SK-N-MC (cell line): ENCODE measurements around the gene DYNLT5.
"Not testable (repeated sequence)": the region's sequence is repeated elsewhere in the genome, so short reads cannot be mapped to it uniquely, and the experiment has no call there.

Source experiments
- DNase-seq: peaks from one replicate; pipeline ENCODE4 v3.0.0-alpha.2; 2011; ENCODE audit warnings: low read depth, low spot score
- H3K27ac ChIP-seq: fragments of 200-600 bp; sonication (generic); 2 replicates; pipeline ENCODE4 v1.5.1; 2016; ENCODE audit warnings: mixed run types
- H3K36me3 ChIP-seq: fragments of 200-600 bp; sonication (generic); 2 replicates; pipeline ENCODE4 v1.6.1; 2017; ENCODE audit warnings: antibody characterized with exemption, low read length, mixed read lengths; ENCODE audit not compliant: insufficient read depth
- H3K4me3 ChIP-seq: fragments of 200-600 bp; sonication (generic); 2 replicates; pipeline ENCODE4 v1.5.1; 2016
- H3K9ac ChIP-seq: fragments of 200-600 bp; sonication (generic); 2 replicates; pipeline ENCODE4 v1.8.0; 2017; ENCODE audit warnings: mixed run types, mixed read lengths; ENCODE audit not compliant: insufficient read length
- H3K9me3 ChIP-seq: fragments of 200-600 bp; sonication (generic); 2 replicates; pipeline ENCODE4 v1.6.1; 2017; ENCODE audit warnings: low read depth, mild to moderate bottlenecking, antibody characterized with exemption, low read length, moderate library complexity, mixed read lengths
- EZH2 ChIP-seq: fragments of 200-600 bp; sonication (generic); IDR thresholded peaks from one replicate; pipeline ENCODE4 v1.6.1; 2017; ENCODE audit warnings: antibody characterized with exemption
- FOXP2 ChIP-seq: optimal IDR thresholded peaks from 2 replicates; pipeline ENCODE3; 2011; ENCODE audit warnings: mild to moderate bottlenecking, moderate library complexity; ENCODE audit not compliant: insufficient read depth; ENCODE audit errors: extremely low read length, control extremely low read depth
- POLR2AphosphoS5 ChIP-seq: IDR thresholded peaks from 2 replicates; pipeline ENCODE4 v1.6.1; 2012; ENCODE audit warnings: mild to moderate bottlenecking, low read depth, low read length, borderline replicate concordance

Gene DYNLT5

GRCh38 chr1:66791621-66792610, 39.7 kb downstream of the DYNLT5 start:
- no peak for TF ChIP-seq POLR2AphosphoS5
- no peak for TF ChIP-seq FOXP2
- no peak for TF ChIP-seq EZH2
- Histone ChIP-seq H3K4me3 (no peak overlapping the region), H3K36me3 (no peaks in the 10 kb centered on the region), H3K9ac (no peak overlapping the region), H3K27ac (no peak overlapping the region), H3K9me3 (no peaks in the 10 kb centered on the region)
- DNase-seq: no peak

- not testable (repeated sequence) for H3K36me3 ChIP-seq, DNase-seq, H3K27ac ChIP-seq, H3K4me3 ChIP-seq, H3K9ac ChIP-seq, H3K9me3 ChIP-seq
Measured at GRCh38 chr1:66795839-66796238, 43.6 kb downstream of the DYNLT5 start.

- TF ChIP-seq EZH2 (no peak), POLR2AphosphoS5 (no peak), FOXP2 (no peak)
- DNase-seq: no peak
- no peaks in the 10 kb centered on the region for H3K9me3 ChIP-seq
Measured at GRCh38 chr1:66809245-66809644, 57.0 kb downstream of the DYNLT5 start.

GRCh38 chr1:66809736-66810326, 57.6 kb downstream of the DYNLT5 start:
- H3K36me3 ChIP-seq: no peaks in the 10 kb centered on the region
- no peak for TF ChIP-seq EZH2
- no peak for TF ChIP-seq POLR2AphosphoS5
- TF ChIP-seq FOXP2: no peak
- no peaks in the 10 kb centered on the region for H3K9me3 ChIP-seq
- H3K27ac ChIP-seq: no peak overlapping the region
- no peak overlapping the region for H3K4me3 ChIP-seq
- no peak for DNase-seq
- no peak overlapping the region for H3K9ac ChIP-seq

More at GRCh38 chr1:66809245-66809644, 57.0 kb downstream of the DYNLT5 start:
- no peak overlapping the region for H3K27ac ChIP-seq
- no peaks in the 10 kb centered on the region for H3K36me3 ChIP-seq
- H3K9ac ChIP-seq: no peak overlapping the region
- H3K4me3 ChIP-seq: no peak overlapping the region

GRCh38 chr1:66824771-66825170, 72.5 kb downstream of the DYNLT5 start:
- TF ChIP-seq FOXP2 (no peak), EZH2 (no peak), POLR2AphosphoS5 (no peak)
- Histone ChIP-seq H3K27ac (no peak overlapping the region), H3K36me3 (no peaks in the 10 kb centered on the region), H3K9me3 (no peaks in the 10 kb centered on the region), H3K4me3 (no peak overlapping the region), H3K9ac (no peak overlapping the region)
- no peak for DNase-seq
